GM23248 (cell line): ENCODE results near the gene TMEM156.

Experiments used
- EZH2 ChIP-seq: fragments of 200-600 bp; sonication (generic); IDR thresholded peaks from 2 replicates; pipeline ENCODE4 v1.6.1; 2018; ENCODE audit warnings: antibody characterized with exemption, mild to moderate bottlenecking; ENCODE audit not compliant: insufficient read depth, poor library complexity, severe bottlenecking
- EZH2phosphoT487 ChIP-seq: fragments of 200-600 bp; sonication (generic); IDR thresholded peaks from 2 replicates; pipeline ENCODE4 v1.6.1; 2018; ENCODE audit warnings: antibody characterized with exemption, moderate library complexity, mild to moderate bottlenecking, low read depth; ENCODE audit not compliant: insufficient read depth

DNA sequence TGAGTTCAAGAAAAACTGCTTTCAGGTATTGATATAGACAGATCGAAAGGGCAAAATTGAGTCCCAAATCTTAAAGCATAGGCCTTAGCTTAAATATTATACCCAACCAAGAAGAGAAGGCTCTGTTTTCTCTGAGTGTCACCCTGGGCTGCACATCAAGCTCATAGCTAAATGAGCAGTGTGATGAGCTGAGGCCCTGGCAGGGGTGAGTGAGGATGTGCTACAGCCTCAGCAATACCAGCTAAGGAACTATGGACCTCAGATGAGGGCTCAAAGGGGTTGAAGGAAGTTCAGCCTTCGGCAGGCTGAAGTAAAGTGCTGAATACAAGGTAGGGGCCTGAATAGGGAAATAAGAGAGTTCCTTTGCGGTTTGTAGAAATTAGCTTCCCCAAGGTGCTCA lies 85.3 kb downstream of the TMEM156 start:
- TF ChIP-seq EZH2phosphoT487 (no peak), EZH2 (no peak)
